ENCODE results near the gene COLGALT1. TPM values are rescaled to one million over a fixed set of nuclear protein-coding genes. Genes with fewer than 3 reads are reported as not detected.

Gene COLGALT1
- total and polyA plus RNA-seq, 10 of the 15 experiments (the other 5 are each of a cell fraction or from before 2014, with no cell fraction given): 1.2 to 78.8 (median 29.8) TPM

GRCh38 chr19:17530586-17530985, 24.9 kb upstream of the COLGALT1 start:
- DNase-seq (ENCODE audit: low read depth, low spot score): no peak
- Histone ChIP-seq H3K79me2 (ENCODE audit: control insufficient read depth, insufficient read depth, low read length) (no peaks in the 10 kb centered on the region), H4K20me1 (ENCODE audit: control insufficient read depth, insufficient read depth) (no peaks in the 10 kb centered on the region), H3K9me3 (replicated peaks; ENCODE audit: control insufficient read depth, insufficient read depth, low read length) (peaks cover 9% of the 10 kb centered on the region), H3K4me1 (ENCODE audit: control insufficient read depth, insufficient read depth, low read length) (peaks cover 41% of the 10 kb centered on the region), H2AFZ (ENCODE audit: control insufficient read depth, low read depth, low read length) (no peak overlapping the region), H3K27me3 (replicated peaks in 1 of 2; ENCODE audit: control insufficient read depth in 2 of 2, insufficient read depth in 2 of 2, low read length in 1 of 2) (no peaks in the 10 kb centered on the region), H3K4me2 (ENCODE audit: control insufficient read depth, insufficient read depth) (no peak overlapping the region), H3K4me3 (no peak overlapping the region), H3K27ac (ENCODE audit: control insufficient read depth, insufficient read depth) (no peak overlapping the region), H3K36me3 (ENCODE audit: control insufficient read depth in 2 of 2, insufficient read depth in 2 of 2, low read length in 1 of 2) (no peaks in the 10 kb centered on the region), H3K9ac (ENCODE audit: control insufficient read depth, insufficient read depth, low read length) (no peak overlapping the region)
- BruUV-seq (replicated peaks): no TSS peak
- ChIA-PET SMC1A (ENCODE audit: uncharacterized antibody, unreplicated experiment) (interaction anchor here (2.0 kb wide), 1 partner anchor 22 kb away, joined by 10 read pairs; no protein-coding TSS in a partner anchor), CTCF (interaction anchor here (0.8 to 2.6 kb wide), 4 partner anchors 32 to 244 kb away, joined by 3 to 14 read pairs (median 8); no protein-coding TSS in a partner anchor), POLR2A (interaction anchor here (0.6 to 1.8 kb wide), 3 partner anchors 16 to 218 kb away, joined by 3 to 6 read pairs (median 5); no protein-coding TSS in a partner anchor), RAD21 (ENCODE audit: unreplicated experiment) (interaction anchor here (0.9 to 1.4 kb wide), 3 partner anchors 17 to 42 kb away, joined by 3 to 5 read pairs (median 3); no protein-coding TSS in a partner anchor)
- TF ChIP-seq PAX5 (IDR thresholded peaks at IDR 0.05; ENCODE audit: borderline replicate concordance, low read depth, low read length): no peak
- no peak for TF ChIP-seq HCFC1 (IDR thresholded peaks at IDR 0.05; ENCODE audit: low read length)
- TF ChIP-seq SREBF1 (IDR thresholded peaks at IDR 0.05; ENCODE audit: low read length): no peak
- no peak for TF ChIP-seq MAX (IDR thresholded peaks at IDR 0.05; ENCODE audit: low read depth, low read length)
- no peak for TF ChIP-seq PML (IDR thresholded peaks at IDR 0.05; ENCODE audit: low read length)
- in situ Hi-C loops (cut with MboI): no loop called here
- FAIRE-seq: no peak
- ATAC-seq: no peak
- 61% methylated on average over 8 of the region's 8 CpGs for WGBS (ENCODE audit: insufficient coverage, insufficient replicate concordance, low lambda C conversion rate, missing lambda C conversion rate)
- intact Hi-C loops (cut with micrococcal nuclease; ENCODE audit: unreplicated experiment): no loop called here

GRCh38 chr19:17532116-17532515, 23.3 kb upstream of the COLGALT1 start:
- H3K4me1 ChIP-seq (ENCODE audit: control insufficient read depth, insufficient read depth, low read length): peaks cover 25% of the 10 kb centered on the region
- CTCF ChIA-PET: interaction anchor here (0.6 kb wide), 1 partner anchor 10 kb away, joined by 3 read pairs; no protein-coding TSS in a partner anchor
- no peak for TF ChIP-seq SUPT20H (IDR thresholded peaks at IDR 0.05; ENCODE audit: borderline replicate concordance, control insufficient read depth, low read depth, low read length)
- TF ChIP-seq ZBTB11 (CRISPR knock-in tag; IDR thresholded peaks at IDR 0.05): no peak
- no peak for TF ChIP-seq EP300 (IDR thresholded peaks at IDR 0.05; ENCODE audit: borderline replicate concordance in 1 of 2, control insufficient read depth in 1 of 2, low read depth in 2 of 2, low read length in 2 of 2)
- no peak for TF ChIP-seq NR2C2 (IDR thresholded peaks at IDR 0.05; ENCODE audit: borderline replicate concordance, control insufficient read depth, insufficient read length, low read depth)
- no peak for TF ChIP-seq ZNF24 (IDR thresholded peaks at IDR 0.05)
- TF ChIP-seq NBN (IDR thresholded peaks at IDR 0.05): no peak
- no peak for TF ChIP-seq STAT3 (IDR thresholded peaks at IDR 0.05; ENCODE audit: low read depth, low read length)
- TF ChIP-seq TCF7 (IDR thresholded peaks at IDR 0.05; ENCODE audit: borderline replicate concordance): no peak
- no peak for TF ChIP-seq SMAD1 (IDR thresholded peaks at IDR 0.05; ENCODE audit: low read depth, partially characterized antibody)
- TF ChIP-seq POU2F2 (IDR thresholded peaks at IDR 0.05; ENCODE audit: borderline replicate concordance, low read depth, low read length): no peak

More at GRCh38 chr19:17532116-17532515, 23.3 kb upstream of the COLGALT1 start:
- ChIA-PET SMC1A (ENCODE audit: uncharacterized antibody, unreplicated experiment) (no interaction called here), POLR2A (interaction anchor here (0.6 kb wide), 1 partner anchor 318 kb away, joined by 3 read pairs; no protein-coding TSS in a partner anchor), RAD21 (ENCODE audit: unreplicated experiment) (no interaction called here)
- 92% methylated on average over 16 of the region's 16 CpGs for WGBS (ENCODE audit: insufficient coverage, insufficient replicate concordance, low lambda C conversion rate, missing lambda C conversion rate)
- Histone ChIP-seq H3K27ac (ENCODE audit: control insufficient read depth, insufficient read depth) (no peak overlapping the region), H3K27me3 (replicated peaks in 1 of 2; ENCODE audit: control insufficient read depth in 2 of 2, insufficient read depth in 2 of 2, low read length in 1 of 2) (no peaks in the 10 kb centered on the region), H3K4me2 (ENCODE audit: control insufficient read depth, insufficient read depth) (no peak overlapping the region), H4K20me1 (ENCODE audit: control insufficient read depth, insufficient read depth) (no peaks in the 10 kb centered on the region), H3K9ac (ENCODE audit: control insufficient read depth, insufficient read depth, low read length) (no peak overlapping the region), H3K4me3 (no peak overlapping the region), H3K79me2 (ENCODE audit: control insufficient read depth, insufficient read depth, low read length) (no peaks in the 10 kb centered on the region), H2AFZ (ENCODE audit: control insufficient read depth, low read depth, low read length) (no peak overlapping the region), H3K9me3 (replicated peaks; ENCODE audit: control insufficient read depth, insufficient read depth, low read length) (peaks cover 9% of the 10 kb centered on the region), H3K36me3 (ENCODE audit: control insufficient read depth in 2 of 2, insufficient read depth in 2 of 2, low read length in 1 of 2) (no peaks in the 10 kb centered on the region)
- in situ Hi-C loops (cut with MboI): no loop called here
- no peak for ATAC-seq
- DNase-seq (ENCODE audit: low read depth, low spot score): no peak
- no peak for FAIRE-seq
- no TSS peak for BruUV-seq (replicated peaks)
- intact Hi-C loops (cut with micrococcal nuclease; ENCODE audit: unreplicated experiment): no loop called here

Measured in GM12878 (cell line).